Measurements from ENCODE around the gene ELP2. TPM values are rescaled to one million over a fixed set of nuclear protein-coding genes. Genes with fewer than 3 reads are reported as not detected.
"Not testable (repeated sequence)": the region's sequence is repeated elsewhere in the genome, so short reads cannot be mapped to it uniquely, and the experiment has no call there.

Gene ELP2
- total RNA-seq, 1 experiment from 2014 or later, result 167 TPM

DNA sequence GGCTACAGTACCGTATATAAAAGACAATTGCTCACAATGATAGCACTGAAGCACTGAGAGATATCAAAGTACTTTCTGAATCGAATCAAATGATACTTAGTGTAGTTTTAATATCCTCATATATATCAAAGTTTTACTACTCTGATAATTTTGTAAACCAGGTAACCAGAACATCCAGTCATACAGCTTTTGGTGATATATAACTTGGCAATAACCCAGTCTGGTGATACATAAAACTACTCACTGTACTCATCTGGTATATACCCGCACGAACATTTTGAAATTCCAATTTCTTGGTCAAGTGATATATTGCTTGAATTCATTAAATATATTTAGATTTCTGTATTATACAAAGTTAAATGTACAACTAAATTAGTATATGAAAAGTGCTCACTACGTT, 21.1 kb upstream of the ELP2 start:
- Histone ChIP-seq H3K27me3 (ENCODE audit: low read length) (no peaks in the 10 kb centered on the region), H3K9ac (ENCODE audit: low read length) (no peak overlapping the region), H3K27ac (ENCODE audit: low read length) (no peak overlapping the region), H3K36me3 (ENCODE audit: insufficient read depth, low read length) (peaks cover 32% of the 10 kb centered on the region), H3K9me3 (ENCODE audit: low read length) (no peaks in the 10 kb centered on the region), H3K79me2 (ENCODE audit: low read length) (no peaks in the 10 kb centered on the region), H3K4me2 (ENCODE audit: low read depth, low read length, poor library complexity, severe bottlenecking) (no peak overlapping the region), H3K4me1 (ENCODE audit: low read length) (no peaks in the 10 kb centered on the region), H4K20me1 (ENCODE audit: insufficient read depth, low read depth, low read length) (no peaks in the 10 kb centered on the region), H3K9me2 (replicated peaks; ENCODE audit: insufficient read depth, low read length) (no peaks in the 10 kb centered on the region), H2AFZ (ENCODE audit: low read length) (no peak overlapping the region), H3K4me3 (ENCODE audit: low read length) (no peak overlapping the region)
- DNase-seq, result no peak

DNA sequence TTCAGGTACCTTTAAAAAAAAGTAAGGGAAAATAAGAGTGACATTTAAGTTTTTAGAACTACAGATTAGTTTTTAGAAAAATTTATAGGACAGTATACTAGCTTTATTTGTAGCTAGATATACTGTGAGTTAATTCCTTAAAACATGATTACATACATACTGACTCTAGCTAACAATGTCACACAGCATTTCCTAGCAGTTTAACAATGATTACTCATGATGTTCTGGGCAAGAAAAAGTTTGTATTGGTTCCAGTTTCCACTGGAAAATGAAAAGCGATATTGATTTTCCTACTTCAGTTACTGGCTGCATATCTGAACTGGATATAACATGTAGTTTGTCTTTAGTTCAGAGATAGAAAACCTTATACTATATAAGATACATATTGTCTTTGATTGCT, 20.0 kb upstream of the ELP2 start:
- Histone ChIP-seq H3K36me3 (ENCODE audit: insufficient read depth, low read length) (peaks cover 41% of the 10 kb centered on the region), H3K4me1 (ENCODE audit: low read length) (no peaks in the 10 kb centered on the region), H3K9me3 (ENCODE audit: low read length) (no peaks in the 10 kb centered on the region), H3K27ac (ENCODE audit: low read length) (no peak overlapping the region), H3K9me2 (replicated peaks; ENCODE audit: insufficient read depth, low read length) (no peaks in the 10 kb centered on the region), H3K27me3 (ENCODE audit: low read length) (no peaks in the 10 kb centered on the region), H3K79me2 (ENCODE audit: low read length) (no peaks in the 10 kb centered on the region), H3K9ac (ENCODE audit: low read length) (no peak overlapping the region), H3K4me2 (ENCODE audit: low read depth, low read length, poor library complexity, severe bottlenecking) (no peak overlapping the region), H4K20me1 (ENCODE audit: insufficient read depth, low read depth, low read length) (no peaks in the 10 kb centered on the region), H3K4me3 (ENCODE audit: low read length) (no peak overlapping the region), H2AFZ (ENCODE audit: low read length) (no peak overlapping the region)
- DNase-seq, result no peak

DNA sequence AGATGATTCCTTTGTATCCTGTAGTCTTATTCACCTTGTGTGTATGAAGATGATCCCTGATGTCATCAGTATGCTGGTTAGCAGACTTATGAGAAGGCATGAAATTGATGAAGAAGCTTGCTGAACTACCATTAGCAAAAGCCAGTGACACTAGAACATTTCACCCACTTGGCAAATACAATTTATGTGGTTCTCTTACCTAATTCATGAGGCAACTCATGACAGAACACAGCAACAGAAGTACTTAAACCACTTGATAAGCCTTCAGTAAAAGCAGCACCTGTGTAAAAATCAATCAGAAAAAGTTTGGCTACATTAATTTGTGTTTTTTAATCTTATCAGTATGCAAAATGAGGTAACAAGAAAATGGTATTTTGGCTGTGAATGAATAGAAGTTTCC, 17.4 kb upstream of the ELP2 start:
- H3K36me3 ChIP-seq (ENCODE audit: insufficient read depth, low read length), result peaks cover 51% of the 10 kb centered on the region

DNA sequence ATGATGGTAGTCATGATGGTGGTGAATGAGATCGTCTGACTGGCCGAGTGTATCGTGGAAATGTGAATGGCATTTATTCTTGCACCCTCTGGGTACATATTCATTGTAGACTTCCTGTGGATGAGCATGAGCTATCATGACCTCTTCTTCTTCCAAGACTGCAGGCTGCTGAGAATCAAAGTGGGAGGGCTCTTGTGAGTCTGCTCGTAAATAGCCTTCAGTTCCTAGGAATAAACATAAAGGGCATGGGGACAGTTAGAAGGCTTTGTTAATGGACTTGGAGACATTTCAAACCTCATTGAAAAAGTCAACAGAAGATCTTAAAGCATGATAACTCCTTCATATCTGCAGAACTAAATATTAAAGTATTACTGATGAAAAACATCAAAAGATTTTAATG, 15.4 kb upstream of the ELP2 start:
- Histone ChIP-seq H3K27me3 (ENCODE audit: low read length) (no peaks in the 10 kb centered on the region), H3K36me3 (ENCODE audit: insufficient read depth, low read length) (peaks cover 48% of the 10 kb centered on the region), H3K4me3 (ENCODE audit: low read length) (no peak overlapping the region)

More for the DNA sequence above, 17.4 kb upstream of the ELP2 start:
- H3K27ac ChIP-seq (ENCODE audit: low read length), result no peak overlapping the region
- no peak overlapping the region for H3K9ac ChIP-seq (ENCODE audit: low read length)
- H3K4me2 ChIP-seq (ENCODE audit: low read depth, low read length, poor library complexity, severe bottlenecking), result no peak overlapping the region
- no peak for DNase-seq
- H3K9me3 ChIP-seq (ENCODE audit: low read length), result no peaks in the 10 kb centered on the region
- no peak overlapping the region for H3K4me3 ChIP-seq (ENCODE audit: low read length)
- H3K4me1 ChIP-seq (ENCODE audit: low read length), result no peaks in the 10 kb centered on the region
- no peaks in the 10 kb centered on the region for H3K27me3 ChIP-seq (ENCODE audit: low read length)
- no peak overlapping the region for H2AFZ ChIP-seq (ENCODE audit: low read length)
- H4K20me1 ChIP-seq (ENCODE audit: insufficient read depth, low read depth, low read length), result no peaks in the 10 kb centered on the region
- no peaks in the 10 kb centered on the region for H3K79me2 ChIP-seq (ENCODE audit: low read length)
- no peaks in the 10 kb centered on the region for H3K9me2 ChIP-seq (replicated peaks; ENCODE audit: insufficient read depth, low read length)

DNA sequence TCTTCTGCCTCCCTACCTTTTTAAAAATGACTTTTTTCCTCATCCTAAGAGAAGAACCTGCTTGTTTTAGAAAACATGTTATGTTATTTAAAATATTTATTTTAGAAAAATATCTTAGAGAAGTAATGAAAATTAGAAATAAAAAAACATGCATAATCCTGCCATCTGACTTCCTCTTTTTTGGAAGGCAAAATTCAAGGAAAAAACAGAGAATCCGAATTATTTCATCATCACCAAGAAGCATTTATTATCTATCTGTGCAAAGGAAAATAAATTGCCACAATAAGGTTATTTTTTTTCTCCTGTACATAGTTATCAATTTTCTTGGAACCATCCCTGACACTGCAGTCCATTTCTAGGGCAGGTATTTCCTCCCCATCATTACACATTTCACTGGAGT, 15.0 kb upstream of the ELP2 start:
- no peak overlapping the region for H2AFZ ChIP-seq (ENCODE audit: low read length)
- no peak overlapping the region for H3K9ac ChIP-seq (ENCODE audit: low read length)
- peaks cover 44% of the 10 kb centered on the region for H3K36me3 ChIP-seq (ENCODE audit: insufficient read depth, low read length)
- no peaks in the 10 kb centered on the region for H3K9me2 ChIP-seq (replicated peaks; ENCODE audit: insufficient read depth, low read length)
- no peaks in the 10 kb centered on the region for H3K79me2 ChIP-seq (ENCODE audit: low read length)
- no peak overlapping the region for H3K4me3 ChIP-seq (ENCODE audit: low read length)
- no peaks in the 10 kb centered on the region for H3K9me3 ChIP-seq (ENCODE audit: low read length)
- DNase-seq, result no peak
- H4K20me1 ChIP-seq (ENCODE audit: insufficient read depth, low read depth, low read length), result no peaks in the 10 kb centered on the region
- H3K4me2 ChIP-seq (ENCODE audit: low read depth, low read length, poor library complexity, severe bottlenecking), result no peak overlapping the region
- no peak overlapping the region for H3K27ac ChIP-seq (ENCODE audit: low read length)
- no peaks in the 10 kb centered on the region for H3K27me3 ChIP-seq (ENCODE audit: low read length)
- no peaks in the 10 kb centered on the region for H3K4me1 ChIP-seq (ENCODE audit: low read length)

More for the DNA sequence above, 15.4 kb upstream of the ELP2 start:
- Histone ChIP-seq H3K9me2 (replicated peaks; ENCODE audit: insufficient read depth, low read length) (no peaks in the 10 kb centered on the region), H3K4me2 (ENCODE audit: low read depth, low read length, poor library complexity, severe bottlenecking) (no peak overlapping the region), H4K20me1 (ENCODE audit: insufficient read depth, low read depth, low read length) (no peaks in the 10 kb centered on the region), H3K9me3 (ENCODE audit: low read length) (no peaks in the 10 kb centered on the region), H2AFZ (ENCODE audit: low read length) (no peak overlapping the region), H3K27ac (ENCODE audit: low read length) (no peak overlapping the region), H3K79me2 (ENCODE audit: low read length) (no peaks in the 10 kb centered on the region), H3K4me1 (ENCODE audit: low read length) (no peaks in the 10 kb centered on the region), H3K9ac (ENCODE audit: low read length) (no peak overlapping the region)
- DNase-seq, result no peak

DNA sequence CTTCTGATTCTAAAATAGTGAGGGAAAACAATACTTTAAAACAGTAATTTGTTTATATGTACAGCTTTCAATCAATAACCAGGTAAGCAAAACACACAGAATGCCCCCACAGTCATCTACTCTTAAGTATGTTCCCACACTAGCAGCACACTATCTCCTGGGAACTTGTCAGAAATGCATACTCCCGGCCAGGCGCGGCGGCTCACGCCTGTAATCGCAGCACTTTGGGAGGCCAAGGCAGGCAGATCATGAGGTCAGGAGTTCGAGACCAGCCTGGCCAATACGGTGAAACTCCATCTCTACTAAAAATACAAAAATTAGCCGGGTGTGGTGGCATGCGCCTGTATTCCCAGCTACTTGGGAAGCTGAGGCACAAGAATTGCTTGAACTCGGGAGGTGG, 12.9 kb upstream of the ELP2 start:
- not testable (repeated sequence) for H3K9me3 ChIP-seq (ENCODE audit: low read length); DNase-seq; H3K4me2 ChIP-seq (ENCODE audit: low read depth, low read length, poor library complexity, severe bottlenecking); H3K4me1 ChIP-seq (ENCODE audit: low read length); H3K9me2 ChIP-seq (replicated peaks; ENCODE audit: insufficient read depth, low read length); H3K4me3 ChIP-seq (ENCODE audit: low read length); H3K79me2 ChIP-seq (ENCODE audit: low read length); H4K20me1 ChIP-seq (ENCODE audit: insufficient read depth, low read depth, low read length); H2AFZ ChIP-seq (ENCODE audit: low read length); H3K27ac ChIP-seq (ENCODE audit: low read length); H3K9ac ChIP-seq (ENCODE audit: low read length); H3K27me3 ChIP-seq (ENCODE audit: low read length)
- peaks cover 39% of the 10 kb centered on the region for H3K36me3 ChIP-seq (ENCODE audit: insufficient read depth, low read length)

DNA sequence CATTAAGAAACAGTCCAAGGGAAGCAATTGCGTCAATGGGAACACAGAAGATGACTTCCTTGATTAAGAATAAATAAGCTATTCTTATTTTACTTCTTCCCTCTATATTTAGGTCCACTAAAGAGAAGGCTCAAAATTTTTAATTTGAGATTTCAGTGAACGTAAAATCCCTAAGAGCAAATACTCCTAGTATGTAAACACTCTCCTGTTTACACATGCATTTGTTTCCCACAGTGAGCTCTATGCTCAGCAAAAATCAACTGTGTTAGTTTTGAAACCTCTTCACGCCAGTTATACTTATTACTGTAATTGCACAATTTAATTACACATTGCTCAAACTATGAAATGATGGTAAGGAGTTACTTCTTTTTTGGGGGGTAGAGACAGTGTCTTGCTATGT, 9.4 kb upstream of the ELP2 start:
- Histone ChIP-seq H3K4me3 (ENCODE audit: low read length) (no peak overlapping the region), H4K20me1 (ENCODE audit: insufficient read depth, low read depth, low read length) (no peaks in the 10 kb centered on the region), H3K79me2 (ENCODE audit: low read length) (peaks cover 9% of the 10 kb centered on the region), H3K27ac (ENCODE audit: low read length) (no peak overlapping the region), H3K9ac (ENCODE audit: low read length) (no peak overlapping the region), H3K9me2 (replicated peaks; ENCODE audit: insufficient read depth, low read length) (no peaks in the 10 kb centered on the region), H3K4me2 (ENCODE audit: low read depth, low read length, poor library complexity, severe bottlenecking) (no peak overlapping the region), H3K36me3 (ENCODE audit: insufficient read depth, low read length) (peaks cover 33% of the 10 kb centered on the region; the same call in 1 of the 2 replicates), H3K9me3 (ENCODE audit: low read length) (no peaks in the 10 kb centered on the region), H2AFZ (ENCODE audit: low read length) (no peak overlapping the region), H3K27me3 (ENCODE audit: low read length) (no peaks in the 10 kb centered on the region), H3K4me1 (ENCODE audit: low read length) (no peaks in the 10 kb centered on the region)
- no peak for DNase-seq

DNA sequence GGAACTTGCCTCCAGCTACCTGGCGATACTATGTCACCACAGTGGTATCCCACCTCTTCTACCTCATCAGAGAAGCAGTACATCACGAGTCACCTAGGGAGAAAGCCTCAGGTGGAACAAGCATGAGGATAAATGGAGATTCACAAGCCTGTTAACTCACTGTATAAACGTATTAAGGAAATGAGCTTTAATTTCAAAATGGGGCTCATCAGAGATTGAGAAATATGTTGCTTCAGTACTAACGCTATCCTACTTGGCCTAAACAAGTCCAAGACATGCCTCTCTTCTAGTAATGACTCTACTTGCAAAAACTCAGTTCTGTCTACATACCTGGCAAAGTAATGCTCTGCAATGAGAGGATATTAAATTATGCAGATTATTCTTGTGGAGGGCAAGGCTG, 4.9 kb upstream of the ELP2 start:
- H3K4me2 ChIP-seq (ENCODE audit: low read depth, low read length, poor library complexity, severe bottlenecking), result no peak overlapping the region
- peaks cover 12% of the 10 kb centered on the region for H3K4me1 ChIP-seq (ENCODE audit: low read length)
- H3K9me3 ChIP-seq (ENCODE audit: low read length), result no peaks in the 10 kb centered on the region
- no peaks in the 10 kb centered on the region for H4K20me1 ChIP-seq (ENCODE audit: insufficient read depth, low read depth, low read length)
- H3K36me3 ChIP-seq (ENCODE audit: insufficient read depth, low read length), result peaks cover 22% of the 10 kb centered on the region; the same call in 1 of the 2 replicates
- no peaks in the 10 kb centered on the region for H3K9me2 ChIP-seq (replicated peaks; ENCODE audit: insufficient read depth, low read length)
- H3K27ac ChIP-seq (ENCODE audit: low read length), result no peak overlapping the region
- no peak overlapping the region for H3K4me3 ChIP-seq (ENCODE audit: low read length)
- H3K79me2 ChIP-seq (ENCODE audit: low read length), result peaks cover 49% of the 10 kb centered on the region
- no peak for DNase-seq
- no peak overlapping the region for H2AFZ ChIP-seq (ENCODE audit: low read length)
- H3K27me3 ChIP-seq (ENCODE audit: low read length), result no peaks in the 10 kb centered on the region
- H3K9ac ChIP-seq (ENCODE audit: low read length), result no peak overlapping the region

DNA sequence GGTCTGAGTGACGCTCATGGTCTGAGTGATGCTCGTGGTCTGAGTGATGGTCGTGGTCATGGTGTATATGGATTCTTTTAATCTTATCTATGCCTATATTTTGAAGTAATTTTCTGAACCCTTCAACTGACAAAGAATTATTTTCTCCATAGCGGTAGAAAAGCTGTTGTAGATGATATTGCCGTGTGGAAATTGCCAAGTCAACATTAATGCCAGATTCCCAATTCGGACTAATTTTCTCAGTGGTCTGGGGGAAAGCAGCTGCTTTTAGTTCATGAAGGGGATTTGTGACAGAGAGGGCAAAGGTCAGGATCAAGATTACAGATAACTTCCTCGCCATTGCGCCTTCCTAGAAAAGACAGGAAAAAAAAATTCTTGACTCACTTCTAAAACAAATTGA, 3.0 kb upstream of the ELP2 start:
- Histone ChIP-seq H3K79me2 (ENCODE audit: low read length) (peaks cover 67% of the 10 kb centered on the region), H3K9me2 (replicated peaks; ENCODE audit: insufficient read depth, low read length) (no peaks in the 10 kb centered on the region), H3K4me2 (ENCODE audit: low read depth, low read length, poor library complexity, severe bottlenecking) (no peak overlapping the region)

More for the DNA sequence above, 3.0 kb upstream of the ELP2 start:
- H3K27me3 ChIP-seq (ENCODE audit: low read length), result no peaks in the 10 kb centered on the region
- H2AFZ ChIP-seq (ENCODE audit: low read length), result no peak overlapping the region
- H3K36me3 ChIP-seq (ENCODE audit: insufficient read depth, low read length), result peaks cover 18% of the 10 kb centered on the region; the same call in 1 of the 2 replicates
- no peak overlapping the region for H3K27ac ChIP-seq (ENCODE audit: low read length)
- DNase-seq, result no peak
- H3K9me3 ChIP-seq (ENCODE audit: low read length), result no peaks in the 10 kb centered on the region
- peaks cover 5% of the 10 kb centered on the region; the same call in 1 of the 2 replicates for H4K20me1 ChIP-seq (ENCODE audit: insufficient read depth, low read depth, low read length)
- H3K4me3 ChIP-seq (ENCODE audit: low read length), result no peak overlapping the region
- H3K9ac ChIP-seq (ENCODE audit: low read length), result no peak overlapping the region
- peaks cover 24% of the 10 kb centered on the region for H3K4me1 ChIP-seq (ENCODE audit: low read length)

Measured in Karpas-422 (cell line).